HK-2 (cell line): ENCODE measurements around the gene LASP1.
"Not testable (repeated sequence)": the region's sequence is repeated elsewhere in the genome, so short reads cannot be mapped to it uniquely, and the experiment has no call there.

Experiments used
- DNase-seq: peaks from one replicate; pipeline ENCODE4 v3.0.0-alpha.2; 2018; ENCODE audit not compliant: unreplicated experiment

LASP1 gene

GRCh38 chr17:38908676-38909181, 38.9 kb downstream of the LASP1 start:
- DNase-seq = no peak

- DNase-seq = no peak
Measured at GRCh38 chr17:38910325-38910724, 40.5 kb downstream of the LASP1 start.

DNA sequence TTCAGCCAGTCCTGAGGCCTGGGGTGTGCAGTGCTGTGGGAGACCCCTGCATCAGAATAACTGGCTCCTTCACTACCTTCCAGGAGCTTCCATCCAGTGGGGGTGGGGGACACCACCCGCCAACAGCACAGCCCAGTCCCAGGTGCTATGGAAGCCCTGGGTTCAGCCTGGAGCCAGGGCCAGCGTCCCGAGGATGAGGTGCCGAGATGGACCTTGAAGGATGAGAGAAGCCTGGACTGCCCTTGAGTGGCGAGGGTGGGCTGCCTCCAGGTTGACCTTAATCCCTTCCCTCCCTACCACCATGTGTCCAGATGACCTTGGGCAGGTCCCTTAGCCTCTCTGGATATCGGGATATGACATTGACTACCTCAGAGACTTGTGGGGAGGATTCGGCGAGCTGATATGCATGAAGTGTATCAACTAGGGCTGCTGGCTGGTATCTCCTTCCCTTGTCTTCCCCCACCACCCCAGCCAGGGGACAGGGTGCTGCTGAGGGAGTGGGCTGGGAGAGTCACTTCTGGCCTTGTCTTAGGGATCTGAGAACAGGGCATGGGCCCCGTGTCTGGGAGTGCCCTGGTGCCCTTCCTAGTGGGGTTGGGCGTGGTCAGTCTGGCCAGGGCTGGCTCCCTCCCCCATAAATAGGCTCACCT, 41.3 kb downstream of the LASP1 start:
- no peak for DNase-seq

GRCh38 chr17:38911731-38912081, 41.8 kb downstream of the LASP1 start:
- DNase-seq = not testable (repeated sequence)

DNA sequence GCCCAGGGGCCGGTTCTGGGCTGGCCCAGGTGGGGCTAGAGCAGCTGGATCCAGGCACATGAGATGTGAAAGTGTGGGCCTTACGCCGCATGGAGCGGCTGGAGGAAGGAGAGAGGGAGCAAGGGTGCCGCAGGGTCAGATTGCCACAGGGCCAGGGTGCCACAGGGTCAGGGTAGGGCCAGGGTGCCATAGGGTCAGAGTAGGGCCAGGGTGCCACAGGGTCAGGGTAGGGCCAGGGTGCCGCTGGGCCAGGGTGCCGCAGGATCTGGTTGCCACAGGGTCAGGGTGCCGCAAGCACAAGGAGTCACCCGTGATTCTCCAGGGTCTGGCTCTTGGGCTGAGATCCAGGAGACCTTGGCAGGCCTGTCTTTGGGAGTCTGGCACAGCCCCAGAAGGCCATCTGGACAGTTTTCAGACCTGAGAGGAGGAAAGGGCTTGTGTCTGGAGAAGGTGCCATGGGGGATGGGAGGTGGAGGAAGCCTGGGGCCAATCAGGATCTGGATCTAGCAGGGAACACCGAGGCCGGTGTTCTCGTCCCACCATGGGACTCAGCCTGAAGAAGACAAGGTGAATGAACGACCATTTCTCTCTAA, 42.5 kb downstream of the LASP1 start:
- no peak for DNase-seq

- DNase-seq = no peak
Measured at GRCh38 chr17:38914741-38915638, 45.1 kb downstream of the LASP1 start.

DNA sequence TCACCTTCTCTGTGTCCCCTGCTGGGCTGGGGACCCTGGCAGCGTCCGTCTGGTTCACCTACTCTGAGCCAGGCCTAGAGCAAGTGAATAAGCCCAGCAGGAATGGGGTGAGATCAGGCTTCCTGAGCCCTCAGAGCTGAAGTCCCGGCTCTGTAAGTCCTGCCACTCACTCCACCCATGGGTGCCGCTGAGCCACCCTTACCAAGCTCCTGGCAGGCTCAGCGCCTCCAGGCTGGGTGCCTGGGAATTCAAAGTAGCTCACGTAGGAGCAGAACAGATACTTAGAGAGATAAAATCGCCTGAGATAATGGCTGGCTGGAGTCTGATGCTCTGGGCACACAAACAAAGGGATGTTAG, 45.8 kb downstream of the LASP1 start:
- no peak for DNase-seq

DNA sequence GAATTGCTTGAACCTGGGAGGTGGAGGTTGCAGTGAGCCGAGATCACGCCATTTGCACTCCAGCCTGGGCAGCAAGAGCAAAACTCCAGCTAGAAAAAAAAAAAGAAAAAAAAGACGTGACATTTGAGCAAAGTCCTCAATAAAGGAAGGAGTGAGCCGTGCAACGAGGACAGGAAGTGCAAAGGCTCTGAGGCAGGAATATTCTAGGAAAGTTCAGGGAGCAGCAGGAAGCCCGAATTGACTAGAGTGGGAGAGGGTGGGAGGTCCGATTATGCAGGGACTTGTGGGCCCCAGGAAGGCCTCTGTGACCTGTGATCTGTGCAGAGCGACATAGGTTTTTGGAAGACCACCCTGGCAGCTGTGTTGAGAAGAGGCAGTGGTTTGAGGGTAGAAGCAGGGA, 46.9 kb downstream of the LASP1 start:
- DNase-seq = no peak

DNA sequence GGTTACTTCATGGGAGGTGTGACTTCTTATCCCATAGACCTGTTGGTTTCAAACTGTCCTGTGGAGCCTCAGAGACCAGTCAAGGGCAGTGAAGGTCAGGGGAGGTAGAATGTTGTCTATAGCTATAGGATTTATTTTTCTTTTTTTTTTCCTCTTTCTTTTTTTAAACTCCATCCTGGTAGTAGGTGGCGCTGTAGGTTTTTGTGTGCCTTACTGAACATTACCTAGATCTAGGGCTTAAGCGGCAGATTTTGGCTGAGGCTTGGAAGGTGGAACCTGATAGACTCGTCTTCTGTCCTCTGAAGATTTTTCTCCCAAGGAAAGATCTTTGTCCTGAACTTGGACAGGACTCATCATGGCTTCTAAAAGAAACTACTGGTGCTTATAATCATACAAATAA, 47.4 kb downstream of the LASP1 start:
- DNase-seq = no peak

DNA sequence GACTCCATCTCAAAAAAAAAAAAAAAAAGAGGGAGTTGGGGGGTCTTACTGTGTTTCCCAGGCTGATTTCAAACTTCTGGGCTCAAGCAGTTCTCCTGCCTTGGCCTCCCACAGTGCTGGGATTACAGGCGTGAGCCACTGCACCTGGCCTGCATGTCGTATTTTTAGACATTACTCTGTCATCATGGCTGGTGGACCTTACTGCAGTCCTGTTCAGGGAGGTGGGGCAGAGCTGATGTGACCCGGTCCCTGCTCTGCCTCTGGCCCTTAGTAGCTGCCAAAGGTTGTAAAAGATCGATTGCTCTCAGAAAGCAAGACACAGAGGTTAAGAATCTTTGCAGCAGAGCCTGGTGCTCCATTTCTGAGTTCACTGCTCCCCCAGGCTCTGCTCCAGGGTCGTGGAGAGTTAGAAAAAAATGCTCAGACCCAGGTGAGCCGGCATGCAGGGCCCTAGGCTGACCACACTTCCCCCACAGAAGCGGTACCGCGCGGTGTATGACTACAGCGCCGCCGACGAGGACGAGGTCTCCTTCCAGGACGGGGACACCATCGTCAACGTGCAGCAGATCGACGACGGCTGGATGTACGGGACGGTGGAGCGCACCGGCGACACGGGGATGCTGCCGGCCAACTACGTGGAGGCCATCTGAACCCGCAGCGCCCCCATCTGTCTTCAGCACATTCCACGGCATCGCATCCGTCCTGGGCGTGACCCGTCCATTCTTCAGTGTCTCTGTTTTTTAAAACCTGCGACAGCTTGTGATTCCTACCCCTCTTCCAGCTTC, 48.5 kb downstream of the LASP1 start:
- DNase-seq = no peak

DNA sequence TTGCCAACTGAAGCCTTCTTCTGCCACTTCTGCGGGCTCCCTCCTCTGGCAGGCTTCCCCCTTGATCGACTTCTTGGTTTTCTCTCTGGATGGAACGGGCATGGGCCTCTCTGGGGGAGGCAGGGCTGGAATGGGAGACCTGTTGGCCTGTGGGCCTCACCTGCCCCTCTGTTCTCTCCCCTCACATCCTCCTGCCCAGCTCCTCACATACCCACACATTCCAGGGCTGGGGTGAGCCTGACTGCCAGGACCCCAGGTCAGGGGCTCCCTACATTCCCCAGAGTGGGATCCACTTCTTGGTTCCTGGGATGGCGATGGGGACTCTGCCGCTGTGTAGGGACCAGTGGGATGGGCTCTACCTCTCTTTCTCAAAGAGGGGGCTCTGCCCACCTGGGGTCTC, 49.1 kb downstream of the LASP1 start:
- no peak for DNase-seq

DNA sequence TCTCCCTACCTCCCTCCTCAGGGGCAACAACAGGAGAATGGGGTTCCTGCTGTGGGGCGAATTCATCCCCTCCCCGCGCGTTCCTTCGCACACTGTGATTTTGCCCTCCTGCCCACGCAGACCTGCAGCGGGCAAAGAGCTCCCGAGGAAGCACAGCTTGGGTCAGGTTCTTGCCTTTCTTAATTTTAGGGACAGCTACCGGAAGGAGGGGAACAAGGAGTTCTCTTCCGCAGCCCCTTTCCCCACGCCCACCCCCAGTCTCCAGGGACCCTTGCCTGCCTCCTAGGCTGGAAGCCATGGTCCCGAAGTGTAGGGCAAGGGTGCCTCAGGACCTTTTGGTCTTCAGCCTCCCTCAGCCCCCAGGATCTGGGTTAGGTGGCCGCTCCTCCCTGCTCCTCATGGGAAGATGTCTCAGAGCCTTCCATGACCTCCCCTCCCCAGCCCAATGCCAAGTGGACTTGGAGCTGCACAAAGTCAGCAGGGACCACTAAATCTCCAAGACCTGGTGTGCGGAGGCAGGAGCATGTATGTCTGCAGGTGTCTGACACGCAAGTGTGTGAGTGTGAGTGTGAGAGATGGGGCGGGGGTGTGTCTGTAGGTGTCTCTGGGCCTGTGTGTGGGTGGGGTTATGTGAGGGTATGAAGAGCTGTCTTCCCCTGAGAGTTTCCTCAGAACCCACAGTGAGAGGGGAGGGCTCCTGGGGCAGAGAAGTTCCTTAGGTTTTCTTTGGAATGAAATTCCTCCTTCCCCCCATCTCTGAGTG, 49.6 kb downstream of the LASP1 start:
- DNase-seq = no peak

GRCh38 chr17:38920374-38921291, 50.8 kb downstream of the LASP1 start:
- no peak for DNase-seq

DNA sequence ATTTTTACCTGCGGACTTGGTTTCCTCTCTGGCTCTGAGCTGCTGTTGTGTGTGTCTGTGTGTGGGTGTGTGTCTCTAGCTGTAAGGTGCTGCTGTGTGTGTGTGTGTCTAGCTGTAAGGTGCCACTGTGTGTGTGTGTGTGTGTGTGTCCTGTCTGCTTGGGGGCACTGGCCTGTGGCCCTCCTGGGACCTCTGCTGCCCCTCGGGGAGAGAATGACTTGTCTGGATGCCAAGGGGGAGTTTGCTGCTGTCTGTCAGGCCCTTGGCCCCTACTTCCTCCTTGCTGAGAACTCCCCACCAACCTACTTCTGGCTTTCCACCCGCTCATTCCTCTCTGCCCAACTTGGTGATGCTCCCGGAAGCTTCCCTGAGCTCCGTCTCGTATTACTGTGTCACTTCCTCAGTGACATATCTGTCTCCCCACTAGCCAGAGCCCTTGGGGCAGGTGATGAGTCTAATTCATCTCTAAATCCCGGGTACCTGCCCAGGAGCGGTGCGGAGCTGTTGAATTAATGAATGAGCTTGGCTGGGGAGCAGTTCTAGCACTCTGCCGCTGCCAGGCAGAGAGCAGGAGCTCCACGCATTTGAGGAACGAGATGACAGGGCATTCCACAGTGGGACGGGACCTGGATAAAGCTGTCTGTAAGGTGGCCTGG, 52.0 kb downstream of the LASP1 start:
- DNase-seq = no peak

DNA sequence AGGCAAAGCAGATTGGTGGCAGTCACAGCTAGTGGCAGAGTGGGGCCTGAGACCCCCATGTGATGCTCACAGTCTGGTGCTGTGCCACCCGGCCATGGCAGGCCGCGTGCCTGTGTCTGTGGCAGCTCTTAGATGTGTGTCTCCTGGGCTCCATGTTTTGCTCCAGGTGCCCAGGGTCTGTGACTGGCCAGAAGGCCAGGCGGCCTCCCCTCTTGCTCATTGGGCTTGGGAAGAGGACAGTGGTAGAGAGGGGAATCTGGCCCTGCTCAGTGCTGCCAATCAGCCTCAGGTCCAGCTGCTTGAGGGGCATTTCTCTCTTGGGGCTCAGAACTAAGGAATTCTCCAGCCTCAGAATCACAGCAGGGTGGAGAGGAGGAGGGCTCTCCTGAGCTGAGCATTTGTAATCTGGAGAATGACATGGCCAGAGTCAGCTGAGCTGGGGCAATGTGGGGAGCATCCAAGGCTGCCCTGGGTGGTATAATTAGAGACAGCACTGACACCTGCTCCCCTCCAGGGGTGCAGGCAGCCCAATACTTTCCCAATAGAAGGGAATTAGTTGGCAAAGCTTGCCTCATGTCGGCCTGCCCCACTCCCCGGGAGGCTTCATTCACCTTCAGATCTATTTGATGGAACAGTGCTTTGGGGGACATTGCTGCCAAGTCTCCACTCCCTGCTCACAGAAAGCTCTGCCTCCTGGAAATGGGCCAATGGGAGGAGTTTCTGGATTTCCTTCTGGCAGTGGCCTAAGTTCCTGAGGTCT, 52.9 kb downstream of the LASP1 start:
- DNase-seq = no peak

DNA sequence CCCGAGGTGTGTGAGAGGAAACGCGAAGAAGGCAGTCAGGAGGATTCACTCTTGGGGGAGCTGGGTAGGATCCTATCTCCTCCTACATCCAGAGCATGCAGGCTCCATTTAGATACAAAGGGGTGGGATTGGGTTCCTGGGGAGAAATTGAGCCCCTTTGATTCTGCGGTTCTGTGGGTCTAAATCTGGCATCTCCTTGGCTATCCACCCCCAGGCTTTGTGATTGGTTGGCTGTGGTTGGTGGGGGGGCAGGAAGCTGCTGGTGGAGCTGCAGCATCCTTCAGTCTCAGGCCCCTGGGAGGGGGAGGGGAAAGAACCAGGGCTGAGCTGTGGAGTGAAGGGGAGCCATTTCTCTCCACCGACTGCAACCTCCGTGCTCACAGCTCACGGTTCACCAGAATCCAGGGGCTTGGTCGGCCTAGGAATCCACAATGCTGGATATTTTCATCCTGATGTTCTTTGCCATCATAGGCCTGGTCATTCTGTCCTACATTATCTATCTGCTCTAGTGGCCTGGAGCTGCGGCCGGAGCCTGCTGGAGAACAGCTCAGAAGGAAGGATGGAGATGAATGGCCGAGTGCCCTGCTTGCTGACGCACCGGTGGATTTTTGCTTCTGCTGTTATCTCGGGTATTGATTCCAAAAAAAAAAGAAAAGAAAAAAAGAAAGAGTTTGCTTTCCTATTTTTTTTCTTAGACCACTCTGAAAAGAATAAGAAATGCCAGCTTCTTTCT, 55.6 kb downstream of the LASP1 start, which contains the start of gene LASP1NB:
Gene LASP1NB, plus strand, starts transcription at position 352 of the 733 bp plus-strand sequence.
- no peak for DNase-seq

- no peak for DNase-seq
Measured at GRCh38 chr17:38926293-38927070, 56.6 kb downstream of the LASP1 start.
